B cell (primary cell): ENCODE data around the gene CCDC78.

Experiments
- EZH2 ChIP-seq: IDR thresholded peaks from 2 replicates; pipeline ENCODE4 v1.6.1; 2012; ENCODE audit warnings: borderline replicate concordance, low read depth, mild to moderate bottlenecking, moderate library complexity, low read length; ENCODE audit not compliant: insufficient read depth, poor library complexity, severe bottlenecking
- TF ChIP-seq, protein P1 (sequence below): fragments of 200-600 bp; IDR thresholded peaks from one replicate; pipeline ENCODE4 v1.8.0; 2022; ENCODE audit warnings: antibody characterized with exemption, mild to moderate bottlenecking

DNA sequence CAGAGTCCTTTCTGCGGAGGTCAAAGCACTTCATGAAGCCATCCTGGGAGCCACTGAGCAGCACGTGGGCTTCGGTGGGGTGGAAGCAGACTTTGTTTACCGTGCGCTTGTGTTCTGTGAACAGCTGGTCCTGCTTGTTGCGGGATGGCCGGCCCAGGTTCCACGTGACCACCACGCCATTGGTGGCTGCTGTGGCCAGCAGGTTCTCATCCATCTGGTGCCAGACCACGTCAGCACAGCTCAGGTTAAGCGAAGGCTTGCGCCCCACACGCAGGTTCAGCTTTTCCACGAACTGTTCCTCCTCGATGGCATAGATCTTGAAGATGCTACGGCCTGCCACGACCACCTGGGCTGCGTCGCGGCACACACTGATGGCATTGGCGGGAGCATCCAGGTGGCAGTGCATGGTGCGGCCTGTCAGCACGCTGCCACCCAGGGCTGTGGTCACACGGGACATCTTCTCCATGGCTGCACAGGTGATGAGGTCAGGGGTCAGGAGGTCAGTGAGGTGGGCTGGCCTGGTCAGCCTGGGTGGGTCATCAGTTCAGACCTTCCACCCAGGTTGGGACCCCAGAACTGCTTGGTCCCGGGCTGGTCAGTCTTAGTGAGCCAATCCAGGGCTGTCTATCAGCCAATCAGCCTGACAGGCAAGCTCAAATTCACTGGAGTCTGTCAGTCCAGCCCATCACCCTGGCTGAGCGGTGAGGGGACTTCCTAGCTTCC lies 36.9 kb downstream of the CCDC78 start:
- TF ChIP-seq, protein P1, sequence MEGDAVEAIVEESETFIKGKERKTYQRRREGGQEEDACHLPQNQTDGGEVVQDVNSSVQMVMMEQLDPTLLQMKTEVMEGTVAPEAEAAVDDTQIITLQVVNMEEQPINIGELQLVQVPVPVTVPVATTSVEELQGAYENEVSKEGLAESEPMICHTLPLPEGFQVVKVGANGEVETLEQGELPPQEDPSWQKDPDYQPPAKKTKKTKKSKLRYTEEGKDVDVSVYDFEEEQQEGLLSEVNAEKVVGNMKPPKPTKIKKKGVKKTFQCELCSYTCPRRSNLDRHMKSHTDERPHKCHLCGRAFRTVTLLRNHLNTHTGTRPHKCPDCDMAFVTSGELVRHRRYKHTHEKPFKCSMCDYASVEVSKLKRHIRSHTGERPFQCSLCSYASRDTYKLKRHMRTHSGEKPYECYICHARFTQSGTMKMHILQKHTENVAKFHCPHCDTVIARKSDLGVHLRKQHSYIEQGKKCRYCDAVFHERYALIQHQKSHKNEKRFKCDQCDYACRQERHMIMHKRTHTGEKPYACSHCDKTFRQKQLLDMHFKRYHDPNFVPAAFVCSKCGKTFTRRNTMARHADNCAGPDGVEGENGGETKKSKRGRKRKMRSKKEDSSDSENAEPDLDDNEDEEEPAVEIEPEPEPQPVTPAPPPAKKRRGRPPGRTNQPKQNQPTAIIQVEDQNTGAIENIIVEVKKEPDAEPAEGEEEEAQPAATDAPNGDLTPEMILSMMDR: no peak
- TF ChIP-seq EZH2: no peak
